Muscle layer of colon (tissue), 2 donors: ENCODE measurements around the gene SLC6A9.

Source experiments
- H3K27ac ChIP-seq: one replicate; pipeline ENCODE4 v1.7.0; 2013; ENCODE audit warnings: low read depth, mild to moderate bottlenecking, low read length, moderate library complexity
- H3K27me3 ChIP-seq, 2 donors: one replicate each; pipeline ENCODE4 v1.7.0; 2013; ENCODE audit warnings: low read length in 2 of 2, mild to moderate bottlenecking in 2 of 2; ENCODE audit not compliant: insufficient read depth in 2 of 2, control insufficient read depth in 1 of 2
- H3K36me3 ChIP-seq: one replicate; pipeline ENCODE4 v1.7.0; 2013; ENCODE audit warnings: mild to moderate bottlenecking, low read length; ENCODE audit not compliant: insufficient read depth
- H3K4me1 ChIP-seq: one replicate; pipeline ENCODE4 v1.7.0; 2013; ENCODE audit warnings: mild to moderate bottlenecking, low read length; ENCODE audit not compliant: insufficient read depth
- H3K4me3 ChIP-seq, 2 donors: one replicate each; pipeline ENCODE4 v1.7.0; 2013; ENCODE audit warnings: low read length in 2 of 2, low read depth in 1 of 2, mild to moderate bottlenecking in 1 of 2, moderate library complexity in 1 of 2
- H3K9ac ChIP-seq: one replicate; pipeline ENCODE4 v1.7.0; 2013; ENCODE audit warnings: low read length
- H3K9me3 ChIP-seq: one replicate; pipeline ENCODE4 v1.7.0; 2013; ENCODE audit warnings: mild to moderate bottlenecking, low read length
- donor health status: abdominal sarcoma.
- donor health status: Adenocarcinoma of cecum.

Gene SLC6A9

DNA sequence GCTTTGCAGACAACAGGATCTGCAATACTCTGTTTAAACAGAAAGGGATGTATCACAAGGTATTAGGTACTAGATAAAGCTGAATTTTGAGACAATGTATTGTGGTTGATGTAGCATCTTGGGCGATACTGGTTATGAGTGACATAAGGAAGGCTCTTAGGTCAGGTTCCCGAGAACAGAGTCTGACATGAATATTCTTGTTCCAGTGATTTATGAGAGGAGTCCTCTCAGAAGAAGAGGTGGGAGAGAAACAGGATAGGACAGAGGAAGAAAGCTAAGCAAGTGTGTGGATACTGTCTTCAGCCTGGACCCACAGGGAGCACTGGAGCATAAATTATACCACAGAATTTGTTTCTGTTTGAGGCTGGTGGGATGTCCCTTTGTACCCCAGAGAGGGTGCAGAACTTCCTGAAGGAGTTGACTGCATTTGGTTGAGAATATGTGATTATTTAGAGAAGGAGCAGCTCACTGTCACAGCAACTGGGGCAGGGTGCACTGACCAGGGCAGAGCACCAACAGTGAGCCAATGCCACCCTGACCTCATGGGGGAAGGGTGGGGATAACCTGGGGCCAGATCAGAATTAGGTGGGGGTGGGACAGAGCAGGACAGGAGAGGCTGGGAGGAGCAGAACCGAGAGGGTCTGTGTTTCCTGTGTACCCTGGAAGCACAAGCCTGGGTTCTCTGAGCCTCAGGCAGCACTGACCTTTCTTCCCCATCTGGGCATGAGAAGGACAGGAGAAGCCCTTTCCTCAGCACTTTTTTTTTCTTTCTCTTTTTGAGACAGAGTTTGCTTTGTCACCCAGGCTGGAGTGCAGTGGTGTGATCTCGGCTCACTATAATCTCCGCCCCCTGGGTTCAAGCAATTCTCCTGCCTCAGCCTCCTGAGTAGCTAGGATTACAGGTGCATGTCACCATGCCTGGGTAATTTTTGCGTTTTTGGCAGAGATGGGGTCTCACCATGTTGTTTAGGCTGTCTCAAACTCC, 36.3 kb upstream of the SLC6A9 start:
- no peak overlapping the region for H3K4me3 ChIP-seq
- no peak overlapping the region for H3K9ac ChIP-seq
- no peaks in the 10 kb centered on the region for H3K4me1 ChIP-seq
- no peak overlapping the region for H3K27ac ChIP-seq
- no peaks in the 10 kb centered on the region for H3K9me3 ChIP-seq
- no peaks in the 10 kb centered on the region for H3K27me3 ChIP-seq
- no peaks in the 10 kb centered on the region for H3K36me3 ChIP-seq

DNA sequence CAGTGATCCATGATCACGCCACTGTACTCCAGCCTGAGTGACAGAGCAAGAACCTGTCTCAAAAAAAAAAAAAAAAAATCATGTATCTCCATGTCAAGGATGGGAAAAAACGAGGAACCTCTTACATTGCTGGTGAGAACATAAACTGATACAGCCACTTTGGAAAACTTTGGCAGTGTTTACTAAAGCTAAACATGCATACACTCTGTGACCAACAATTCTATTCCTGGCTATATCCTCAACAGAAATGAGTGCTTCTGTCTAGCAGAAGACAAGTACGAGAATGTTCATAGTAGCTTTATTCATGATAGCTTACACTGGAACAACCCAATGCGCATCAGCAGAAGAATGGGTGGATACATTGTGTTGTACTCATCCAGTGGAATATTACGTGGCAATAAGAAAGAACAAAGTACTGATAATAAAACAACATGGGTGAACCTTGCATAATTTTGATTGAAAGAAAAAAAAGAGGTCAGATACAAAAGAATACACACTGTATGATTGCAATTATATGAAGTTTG, 31.5 kb upstream of the SLC6A9 start:
- Histone ChIP-seq H3K4me3 (no peak overlapping the region), H3K9me3 (no peaks in the 10 kb centered on the region), H3K27me3 (no peaks in the 10 kb centered on the region), H3K9ac (no peak overlapping the region), H3K27ac (no peak overlapping the region), H3K36me3 (no peaks in the 10 kb centered on the region), H3K4me1 (peaks cover 18% of the 10 kb centered on the region)

DNA sequence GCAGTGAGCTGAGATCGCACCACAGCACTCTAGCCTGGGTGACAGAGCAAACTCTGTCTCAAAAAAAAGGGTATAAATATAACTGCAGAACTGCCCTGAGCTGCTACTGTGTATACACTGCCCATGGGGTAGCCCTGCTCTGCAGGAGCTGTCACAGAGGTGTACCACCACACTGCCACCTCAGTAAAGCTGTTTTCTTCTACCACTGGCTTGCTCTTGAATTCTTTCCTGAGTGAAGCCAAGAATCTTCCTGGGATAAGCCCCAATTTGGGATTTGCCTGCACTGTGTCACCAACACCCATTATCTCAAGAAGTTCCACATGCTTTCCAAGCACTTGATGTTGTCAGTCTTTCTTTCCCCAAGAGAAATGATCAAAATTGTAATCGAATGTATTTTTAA, 30.6 kb upstream of the SLC6A9 start:
- no peaks in the 10 kb centered on the region for H3K36me3 ChIP-seq
- no peak overlapping the region for H3K4me3 ChIP-seq
- H3K9ac ChIP-seq = no peak overlapping the region
- no peak overlapping the region for H3K27ac ChIP-seq
- no peaks in the 10 kb centered on the region for H3K27me3 ChIP-seq
- no peaks in the 10 kb centered on the region for H3K9me3 ChIP-seq
- peaks cover 18% of the 10 kb centered on the region for H3K4me1 ChIP-seq

DNA sequence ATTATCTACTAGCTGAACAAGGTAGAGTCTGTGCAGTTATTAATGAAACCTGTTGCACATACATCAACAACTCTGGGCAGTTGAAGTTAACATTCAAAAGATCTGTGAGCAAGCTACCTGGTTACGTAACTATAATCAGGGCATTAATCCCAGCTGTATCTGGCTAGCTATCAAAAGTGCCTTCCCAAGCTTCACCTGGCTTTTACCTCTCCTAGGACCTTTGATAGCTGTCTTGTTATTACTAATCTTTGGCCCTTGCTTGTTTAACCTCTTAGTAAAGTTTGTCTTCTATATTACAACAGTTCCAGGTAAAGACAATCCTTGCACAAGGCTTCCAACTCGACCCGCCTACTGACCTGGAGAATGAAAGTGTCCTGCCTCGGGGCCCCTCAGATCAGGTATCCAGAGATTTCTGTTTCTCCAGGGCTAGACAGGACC, 29.6 kb upstream of the SLC6A9 start:
- no peaks in the 10 kb centered on the region for H3K27me3 ChIP-seq
- H3K4me3 ChIP-seq = no peak overlapping the region
- no peak overlapping the region for H3K9ac ChIP-seq
- H3K9me3 ChIP-seq = no peaks in the 10 kb centered on the region
- peaks cover 18% of the 10 kb centered on the region for H3K4me1 ChIP-seq
- no peak overlapping the region for H3K27ac ChIP-seq
- no peaks in the 10 kb centered on the region for H3K36me3 ChIP-seq

DNA sequence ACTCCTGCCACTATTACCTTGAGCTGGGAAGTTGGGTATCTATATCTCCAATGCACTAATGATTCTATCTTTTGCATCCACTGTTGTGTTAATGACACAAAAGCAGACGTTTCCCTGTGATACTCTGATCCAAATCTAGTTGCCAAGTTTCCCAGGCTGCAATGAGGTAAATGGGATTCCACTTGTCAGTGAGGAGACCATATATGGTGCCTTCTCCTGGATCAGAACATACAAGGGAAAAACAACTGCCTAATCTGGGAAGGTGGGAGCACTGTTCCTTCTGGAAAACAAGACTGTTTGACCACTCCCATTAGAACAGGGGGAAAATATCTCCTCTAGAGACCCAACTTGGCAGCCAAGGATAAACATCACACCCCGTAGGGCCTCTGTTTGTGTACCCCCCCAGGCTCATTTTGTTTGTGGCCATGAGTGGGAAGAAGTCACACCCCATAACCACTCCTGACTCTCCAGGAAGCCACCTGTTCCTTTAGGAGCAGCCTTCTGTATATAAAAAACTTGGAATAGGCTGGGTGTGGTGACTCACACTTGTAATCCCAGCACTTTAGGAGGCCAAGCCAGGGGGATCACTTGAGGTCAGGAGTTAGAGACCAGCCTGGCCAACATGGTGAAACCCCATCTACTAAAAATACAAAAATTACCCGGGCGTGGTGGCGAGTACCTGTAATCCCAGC, 28.5 kb upstream of the SLC6A9 start:
- no peak overlapping the region for H3K9ac ChIP-seq
- no peak overlapping the region for H3K4me3 ChIP-seq
- no peaks in the 10 kb centered on the region for H3K36me3 ChIP-seq
- peak overlapping the region; percentile 2 for H3K27ac ChIP-seq
- H3K27me3 ChIP-seq = no peaks in the 10 kb centered on the region
- H3K9me3 ChIP-seq = no peaks in the 10 kb centered on the region
- peaks cover 18% of the 10 kb centered on the region for H3K4me1 ChIP-seq

DNA sequence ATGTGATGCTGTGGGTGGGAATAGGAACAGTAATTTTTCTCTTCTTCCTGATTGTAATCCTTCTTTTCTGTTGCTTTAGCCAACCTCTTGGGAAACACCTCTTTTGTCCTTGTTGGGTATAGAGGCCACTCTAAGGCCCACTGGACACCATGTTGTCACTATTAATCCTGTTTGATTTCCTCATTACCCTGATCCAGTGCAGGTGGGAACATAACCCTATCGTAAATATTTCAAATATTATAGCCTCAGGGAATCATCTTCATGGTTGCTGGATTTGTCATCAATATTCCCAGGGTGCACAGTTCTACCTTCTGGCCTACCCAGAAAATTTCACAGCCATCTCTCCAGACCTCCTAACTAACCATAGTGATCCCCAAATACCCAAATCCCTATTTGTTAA, 27.9 kb upstream of the SLC6A9 start:
- Histone ChIP-seq H3K4me1 (peaks cover 18% of the 10 kb centered on the region), H3K27me3 (no peaks in the 10 kb centered on the region), H3K36me3 (no peaks in the 10 kb centered on the region), H3K9ac (no peak overlapping the region), H3K9me3 (no peaks in the 10 kb centered on the region), H3K27ac (peak overlapping the region; percentile 2), H3K4me3 (no peak overlapping the region)

DNA sequence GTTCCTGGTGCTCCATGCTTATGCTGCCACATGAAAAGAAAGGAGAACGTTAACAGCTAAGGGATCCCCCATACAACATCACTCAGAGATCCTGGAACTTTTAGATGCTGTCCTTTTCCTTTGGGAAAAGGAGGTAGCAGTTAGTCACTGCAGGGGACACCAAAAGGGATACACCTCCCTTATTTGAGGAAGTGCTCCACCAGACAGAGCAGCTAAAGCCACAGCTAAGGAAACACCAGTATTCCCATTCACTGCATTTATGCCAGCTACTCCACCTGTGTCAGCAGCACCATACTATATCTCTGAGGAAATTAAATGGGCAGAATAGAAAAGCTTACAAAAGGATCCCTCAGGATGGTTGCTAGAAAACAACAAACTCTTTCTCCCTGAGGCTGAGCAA, 26.0 kb upstream of the SLC6A9 start:
- no peaks in the 10 kb centered on the region for H3K36me3 ChIP-seq
- H3K9me3 ChIP-seq = no peaks in the 10 kb centered on the region
- peaks cover 18% of the 10 kb centered on the region for H3K4me1 ChIP-seq
- no peaks in the 10 kb centered on the region for H3K27me3 ChIP-seq
- no peak overlapping the region for H3K9ac ChIP-seq
- H3K4me3 ChIP-seq = no peak overlapping the region
- H3K27ac ChIP-seq = no peak overlapping the region

DNA sequence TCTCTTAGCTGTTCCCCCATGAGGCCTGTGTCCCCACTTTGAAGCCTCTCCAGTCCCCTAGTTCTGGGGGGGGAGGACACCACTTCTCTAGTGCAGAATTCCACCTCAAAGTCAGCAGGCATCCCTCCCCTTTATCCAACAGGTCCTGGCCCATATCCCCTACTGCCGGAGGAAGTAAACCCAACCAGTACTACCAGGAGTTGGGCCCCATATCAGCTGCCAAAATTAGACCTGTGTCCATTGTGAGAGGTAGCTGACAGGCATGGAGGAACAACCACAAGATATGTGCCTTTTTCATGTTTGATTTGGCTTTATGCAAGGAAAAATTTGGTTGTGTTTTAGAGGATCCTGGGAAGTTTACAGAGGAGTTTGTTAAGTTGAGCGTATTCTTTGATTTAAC, 22.1 kb upstream of the SLC6A9 start:
- Histone ChIP-seq H3K4me3 (no peak overlapping the region), H3K27ac (no peak overlapping the region), H3K4me1 (no peaks in the 10 kb centered on the region), H3K27me3 (no peaks in the 10 kb centered on the region), H3K9ac (no peak overlapping the region), H3K9me3 (no peaks in the 10 kb centered on the region), H3K36me3 (no peaks in the 10 kb centered on the region)

DNA sequence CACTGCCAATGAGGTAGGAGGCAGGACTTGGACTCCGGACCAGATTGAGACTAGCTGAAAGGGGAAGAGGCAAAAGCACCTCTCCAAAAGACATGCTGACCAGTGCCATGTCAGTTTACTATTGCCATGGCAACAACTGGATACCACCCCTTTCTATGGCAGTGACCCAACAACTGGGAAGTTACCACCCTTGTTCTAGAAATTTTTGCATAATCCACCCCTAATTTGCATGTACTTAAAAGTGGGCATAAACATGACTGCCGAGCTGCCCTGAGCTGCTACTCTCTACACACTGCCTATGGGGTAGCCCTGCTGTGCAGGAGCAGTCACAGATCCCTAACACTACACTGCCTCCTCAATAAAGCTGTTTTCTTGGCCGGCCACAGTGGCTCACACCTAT, 19.0 kb upstream of the SLC6A9 start:
- Histone ChIP-seq H3K27me3 (no peaks in the 10 kb centered on the region), H3K9me3 (no peaks in the 10 kb centered on the region), H3K27ac (no peak overlapping the region), H3K4me1 (peaks cover 9% of the 10 kb centered on the region), H3K9ac (no peak overlapping the region), H3K4me3 (no peak overlapping the region), H3K36me3 (no peaks in the 10 kb centered on the region)

DNA sequence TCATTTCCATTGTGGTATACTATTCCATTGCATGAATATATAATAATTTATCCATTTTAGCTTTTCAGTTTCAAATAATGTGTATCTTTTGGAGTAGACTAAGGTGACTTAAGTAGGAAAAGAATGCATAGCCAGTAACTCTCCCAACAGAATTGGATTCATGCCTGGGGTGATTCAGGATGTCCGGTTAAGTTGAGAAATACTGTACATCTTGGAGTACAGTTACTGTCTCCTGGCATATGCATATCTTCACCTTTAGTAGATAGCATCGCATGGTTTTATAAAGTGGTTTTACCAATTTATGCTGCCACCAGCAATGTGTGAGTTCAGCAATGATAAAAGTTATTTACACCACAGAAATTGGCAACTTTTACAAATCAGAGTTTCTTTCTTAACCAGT, 18.6 kb upstream of the SLC6A9 start:
- H3K27ac ChIP-seq = no peak overlapping the region
- H3K27me3 ChIP-seq = no peaks in the 10 kb centered on the region

DNA sequence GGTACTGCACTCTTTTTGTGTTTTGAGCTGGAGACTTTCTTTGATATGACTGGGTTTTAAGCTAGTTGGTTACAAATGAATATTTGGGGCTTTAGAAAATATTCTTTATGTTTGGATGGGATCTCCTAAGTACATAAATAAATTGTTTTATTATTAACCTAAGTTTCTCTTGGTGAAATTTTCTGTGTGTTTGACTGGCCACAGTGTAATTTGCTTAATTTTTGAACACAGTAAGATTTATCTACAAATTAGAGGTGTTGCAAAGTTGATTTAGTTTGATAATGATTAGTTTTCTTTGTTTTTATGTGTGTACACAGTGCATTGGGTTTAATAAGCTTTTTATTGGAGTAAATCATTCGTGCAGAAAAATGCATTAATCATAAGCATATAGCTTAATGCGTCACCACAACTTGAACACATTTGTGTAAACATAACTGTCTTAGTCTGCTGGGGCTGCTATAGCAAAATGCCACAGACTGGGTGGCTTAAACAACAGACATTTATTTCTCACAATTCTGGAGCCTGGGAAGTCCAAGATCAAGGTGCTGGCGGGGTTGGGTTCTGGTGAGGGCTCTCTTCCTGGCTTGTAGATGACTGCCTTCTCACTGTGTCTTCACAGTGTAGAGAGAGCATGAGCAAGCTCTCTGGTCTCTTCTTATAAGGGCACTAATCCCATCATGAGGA, 17.4 kb upstream of the SLC6A9 start:
- Histone ChIP-seq H3K27ac (no peak overlapping the region), H3K9ac (no peak overlapping the region), H3K36me3 (no peaks in the 10 kb centered on the region), H3K4me3 (no peak overlapping the region), H3K4me1 (peaks cover 9% of the 10 kb centered on the region), H3K9me3 (no peaks in the 10 kb centered on the region), H3K27me3 (no peaks in the 10 kb centered on the region)

More for the DNA sequence above, 18.6 kb upstream of the SLC6A9 start:
- Histone ChIP-seq H3K36me3 (no peaks in the 10 kb centered on the region), H3K4me1 (peaks cover 9% of the 10 kb centered on the region), H3K9me3 (no peaks in the 10 kb centered on the region), H3K4me3 (no peak overlapping the region), H3K9ac (no peak overlapping the region)
